GM19328 (cell line): ENCODE results near the gene RANGRF.

Experiments used
- ATAC-seq: cut with Tn5 transposase; IDR thresholded peaks from one replicate; pipeline ENCODE4 v1.9.1; 2021; ENCODE audit warnings: mild to moderate bottlenecking, moderate library complexity; ENCODE audit not compliant: unreplicated experiment

Gene RANGRF

GRCh38 chr17:8273884-8274444, 14.5 kb upstream of the RANGRF start:
- ATAC-seq: no peak

GRCh38 chr17:8274816-8275215, 13.7 kb upstream of the RANGRF start:
- ATAC-seq: no peak

GRCh38 chr17:8275421-8276290, 12.8 kb upstream of the RANGRF start:
- ATAC-seq: no peak

GRCh38 chr17:8277317-8277716, 11.2 kb upstream of the RANGRF start:
- ATAC-seq: no peak

- ATAC-seq: no peak
These were observed 6.1 kb upstream of the RANGRF start for GRCh38 chr17:8282345-8282744.

GRCh38 chr17:8283356-8283755, 5.1 kb upstream of the RANGRF start:
- no peak for ATAC-seq

- ATAC-seq: no peak
These were observed 4.3 kb upstream of the RANGRF start for GRCh38 chr17:8284126-8284525.

- ATAC-seq: no peak
These were observed 2.9 kb upstream of the RANGRF start for GRCh38 chr17:8285270-8286181.

GRCh38 chr17:8287651-8288335, 677 bp upstream of the RANGRF start:
- ATAC-seq: no peak

GRCh38 chr17:8289103-8289397, 580 bp downstream of the RANGRF start:
- no peak for ATAC-seq

GRCh38 chr17:8290043-8290442, 1.6 kb downstream of the RANGRF start:
- ATAC-seq: no peak

GRCh38 chr17:8292639-8293395, 4.3 kb downstream of the RANGRF start:
- ATAC-seq: no peak

- no peak for ATAC-seq
These were observed 5.9 kb downstream of the RANGRF start for GRCh38 chr17:8294361-8294760.

GRCh38 chr17:8294814-8295316, 6.4 kb downstream of the RANGRF start:
- no peak for ATAC-seq

- ATAC-seq: no peak
These were observed 11.8 kb downstream of the RANGRF start for GRCh38 chr17:8300226-8300625.

- no peak for ATAC-seq
These were observed 12.3 kb downstream of the RANGRF start for GRCh38 chr17:8300627-8301242.

- ATAC-seq: no peak
These were observed 22.2 kb downstream of the RANGRF start for GRCh38 chr17:8310601-8311123.

GRCh38 chr17:8311131-8311790, 22.8 kb downstream of the RANGRF start:
- no peak for ATAC-seq

GRCh38 chr17:8312251-8312650, 23.8 kb downstream of the RANGRF start:
- ATAC-seq: no peak
